GM06990 (cell line): Measurements from ENCODE around the gene CPLX1.

ENCODE experiments used
- DNase-seq: peaks from one replicate; pipeline ENCODE4 v3.0.0-alpha.2; 2011; ENCODE audit not compliant: insufficient read length; ENCODE audit errors: extremely low read depth
- H3K27me3 ChIP-seq: replicated peaks from 2 replicates; pipeline ENCODE4 v1.6.0; 2011; ENCODE audit warnings: low read length; ENCODE audit not compliant: control insufficient read depth, insufficient read depth
- H3K36me3 ChIP-seq: 2 replicates; pipeline ENCODE4 v1.5.1; 2011; ENCODE audit warnings: low read length; ENCODE audit not compliant: control insufficient read depth, insufficient read depth
- H3K4me3 ChIP-seq: replicated peaks from 2 replicates; pipeline ENCODE4 v1.5.1; 2011; ENCODE audit warnings: low read depth, mild to moderate bottlenecking, control low read depth, low read length
- TF ChIP-seq, protein P1 (sequence below): IDR thresholded peaks from 2 replicates; pipeline ENCODE4 v1.5.1; 2011; ENCODE audit warnings: low read length, control low read depth, mild to moderate bottlenecking, inconsistent platforms; ENCODE audit not compliant: insufficient read depth, poor library complexity, severe bottlenecking

CPLX1 gene

DNA sequence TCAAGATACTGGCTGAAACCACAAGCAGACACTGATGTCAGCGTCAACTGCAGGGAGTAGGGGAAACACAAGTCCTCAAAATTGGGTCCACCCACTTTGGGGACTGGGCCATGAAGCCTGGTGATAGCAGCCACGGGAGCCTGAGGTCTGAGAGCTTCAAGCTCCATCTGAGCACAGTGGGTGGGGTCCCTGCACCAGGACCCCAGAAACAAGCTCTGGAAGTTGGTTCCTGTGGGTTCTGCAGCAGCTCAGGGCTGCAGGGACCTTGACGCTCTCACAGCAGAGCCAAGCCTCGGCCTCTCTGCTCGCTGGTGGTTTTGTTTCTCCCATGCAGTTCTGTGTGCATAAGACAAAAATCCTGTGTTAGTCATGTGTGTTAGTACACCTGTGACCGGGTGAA lies 54.5 kb downstream of the CPLX1 start:
- no peak for DNase-seq
- Histone ChIP-seq H3K36me3 (peaks cover 36% of the 10 kb centered on the region), H3K4me3 (no peak overlapping the region), H3K27me3 (no peaks in the 10 kb centered on the region)
- TF ChIP-seq, protein P1, sequence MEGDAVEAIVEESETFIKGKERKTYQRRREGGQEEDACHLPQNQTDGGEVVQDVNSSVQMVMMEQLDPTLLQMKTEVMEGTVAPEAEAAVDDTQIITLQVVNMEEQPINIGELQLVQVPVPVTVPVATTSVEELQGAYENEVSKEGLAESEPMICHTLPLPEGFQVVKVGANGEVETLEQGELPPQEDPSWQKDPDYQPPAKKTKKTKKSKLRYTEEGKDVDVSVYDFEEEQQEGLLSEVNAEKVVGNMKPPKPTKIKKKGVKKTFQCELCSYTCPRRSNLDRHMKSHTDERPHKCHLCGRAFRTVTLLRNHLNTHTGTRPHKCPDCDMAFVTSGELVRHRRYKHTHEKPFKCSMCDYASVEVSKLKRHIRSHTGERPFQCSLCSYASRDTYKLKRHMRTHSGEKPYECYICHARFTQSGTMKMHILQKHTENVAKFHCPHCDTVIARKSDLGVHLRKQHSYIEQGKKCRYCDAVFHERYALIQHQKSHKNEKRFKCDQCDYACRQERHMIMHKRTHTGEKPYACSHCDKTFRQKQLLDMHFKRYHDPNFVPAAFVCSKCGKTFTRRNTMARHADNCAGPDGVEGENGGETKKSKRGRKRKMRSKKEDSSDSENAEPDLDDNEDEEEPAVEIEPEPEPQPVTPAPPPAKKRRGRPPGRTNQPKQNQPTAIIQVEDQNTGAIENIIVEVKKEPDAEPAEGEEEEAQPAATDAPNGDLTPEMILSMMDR: no peak

DNA sequence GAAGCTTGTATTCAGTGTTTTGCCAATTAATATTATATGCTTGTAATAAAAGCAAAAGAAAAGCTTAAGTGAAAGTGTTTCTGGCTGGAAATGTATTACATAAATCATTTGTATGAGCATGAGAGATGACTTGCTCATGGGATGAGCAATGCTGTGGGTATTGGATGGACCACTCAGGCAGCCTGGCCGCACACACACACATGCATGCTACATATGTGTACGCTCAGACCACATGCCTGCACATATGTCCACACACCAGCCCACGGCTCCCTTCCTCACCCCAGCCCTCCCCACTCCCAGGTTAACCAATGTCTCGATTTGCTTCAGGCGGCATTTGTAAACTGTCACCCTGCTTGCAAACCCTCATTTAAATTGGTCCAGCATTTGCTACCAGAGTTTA lies 55.9 kb downstream of the CPLX1 start:
- TF ChIP-seq, protein P1: no peak
- peaks cover 33% of the 10 kb centered on the region for H3K36me3 ChIP-seq
- H3K27me3 ChIP-seq: no peaks in the 10 kb centered on the region
- no peak for DNase-seq
- no peak overlapping the region for H3K4me3 ChIP-seq

DNA sequence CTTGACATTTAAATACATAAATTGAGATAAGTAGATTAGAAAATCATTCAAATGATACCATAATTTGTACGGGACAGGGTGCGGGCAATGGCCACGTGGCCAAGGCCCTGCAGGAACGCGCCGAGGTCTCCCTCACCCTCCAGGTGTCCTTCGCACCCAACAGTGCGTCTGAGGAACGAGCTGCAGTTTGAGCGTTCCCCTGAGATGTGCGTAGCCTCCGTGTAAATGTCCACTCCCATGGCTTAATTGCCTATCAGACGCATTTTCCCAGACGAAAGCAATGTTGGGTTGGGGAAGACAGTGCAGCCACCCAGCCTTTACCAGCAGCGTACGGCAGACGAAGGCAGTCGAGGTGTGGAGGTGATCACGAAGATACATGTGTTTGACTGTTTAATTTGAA lies 56.4 kb downstream of the CPLX1 start:
- H3K36me3 ChIP-seq: peaks cover 31% of the 10 kb centered on the region

GRCh38 chr4:768995-769394 lies 56.9 kb downstream of the CPLX1 start:
- no peak for DNase-seq
- no peak overlapping the region for H3K4me3 ChIP-seq
- TF ChIP-seq, protein P1: no peak
- peaks cover 32% of the 10 kb centered on the region for H3K36me3 ChIP-seq
- H3K27me3 ChIP-seq: no peaks in the 10 kb centered on the region

More for the DNA sequence above, 56.4 kb downstream of the CPLX1 start:
- no peak overlapping the region for H3K4me3 ChIP-seq
- DNase-seq: no peak
- TF ChIP-seq, protein P1: no peak
- no peaks in the 10 kb centered on the region for H3K27me3 ChIP-seq

- Histone ChIP-seq H3K36me3 (peaks cover 33% of the 10 kb centered on the region), H3K4me3 (no peak overlapping the region), H3K27me3 (no peaks in the 10 kb centered on the region)
- TF ChIP-seq, protein P1: no peak
- no peak for DNase-seq
Observed at GRCh38 chr4:768076-768475, 57.9 kb downstream of the CPLX1 start.

- Histone ChIP-seq H3K27me3 (no peaks in the 10 kb centered on the region), H3K36me3 (peaks cover 36% of the 10 kb centered on the region), H3K4me3 (no peak overlapping the region)
- TF ChIP-seq, protein P1: no peak
- no peak for DNase-seq
Observed at GRCh38 chr4:766559-767283, 59.2 kb downstream of the CPLX1 start.
